ENCODE data around the gene APP.

The APP gene

GRCh38 chr21:25863031-25863430 is 307.5 kb downstream of the APP start:
- no peaks in the 10 kb centered on the region for H3K36me3 Mint-ChIP-seq
- no peaks in the 10 kb centered on the region for H3K4me1 Mint-ChIP-seq
- no peaks in the 10 kb centered on the region for H3K9me3 Mint-ChIP-seq
- no peak overlapping the region for H3K27ac Mint-ChIP-seq
- no peak for DNase-seq (ENCODE audit: low spot score in 2 of 2)
- H3K27me3 Mint-ChIP-seq = peaks cover 7% of the 10 kb centered on the region
- ATAC-seq (ENCODE audit: low read depth) = no peak
- H3K4me3 Mint-ChIP-seq = no peak overlapping the region

- no peaks in the 10 kb centered on the region for H3K4me1 Mint-ChIP-seq
- H3K9me3 Mint-ChIP-seq = no peaks in the 10 kb centered on the region
- DNase-seq (ENCODE audit: low spot score in 2 of 2) (no peak), ATAC-seq (ENCODE audit: low read depth) (peak; percentile 44)
- H3K27me3 Mint-ChIP-seq = peaks cover 9% of the 10 kb centered on the region
- no peak overlapping the region for H3K4me3 Mint-ChIP-seq
- no peaks in the 10 kb centered on the region for H3K36me3 Mint-ChIP-seq
- H3K27ac Mint-ChIP-seq = no peak overlapping the region
These were observed 308.0 kb downstream of the APP start for GRCh38 chr21:25862596-25862995.

GRCh38 chr21:25862112-25862511 is 308.5 kb downstream of the APP start:
- no peak overlapping the region for H3K27ac Mint-ChIP-seq
- no peaks in the 10 kb centered on the region for H3K9me3 Mint-ChIP-seq
- DNase-seq (ENCODE audit: low spot score in 2 of 2) = no peak

GRCh38 chr21:25859235-25859929 is 311.2 kb downstream of the APP start:
- Mint-ChIP-seq H3K27me3 (peaks cover 6% of the 10 kb centered on the region), H3K4me3 (no peak overlapping the region), H3K4me1 (no peaks in the 10 kb centered on the region), H3K9me3 (no peaks in the 10 kb centered on the region), H3K36me3 (no peaks in the 10 kb centered on the region), H3K27ac (no peak overlapping the region)
- no peak for DNase-seq (ENCODE audit: low spot score in 2 of 2)
- no peak for ATAC-seq (ENCODE audit: low read depth)

More at GRCh38 chr21:25862112-25862511, 308.5 kb downstream of the APP start:
- no peaks in the 10 kb centered on the region for H3K4me1 Mint-ChIP-seq
- H3K36me3 Mint-ChIP-seq = no peaks in the 10 kb centered on the region
- peaks cover 9% of the 10 kb centered on the region for H3K27me3 Mint-ChIP-seq
- H3K4me3 Mint-ChIP-seq = no peak overlapping the region
- ATAC-seq (ENCODE audit: low read depth) = no peak

- Mint-ChIP-seq H3K4me1 (no peaks in the 10 kb centered on the region), H3K4me3 (no peak overlapping the region), H3K27ac (no peak overlapping the region), H3K9me3 (no peaks in the 10 kb centered on the region), H3K27me3 (peaks cover 4% of the 10 kb centered on the region), H3K36me3 (no peaks in the 10 kb centered on the region)
- no peak for ATAC-seq (ENCODE audit: low read depth)
- no peak for DNase-seq (ENCODE audit: low spot score in 2 of 2)
These were observed 312.2 kb downstream of the APP start for GRCh38 chr21:25858325-25858724.

GRCh38 chr21:25857308-25858074 is 313.1 kb downstream of the APP start:
- H3K36me3 Mint-ChIP-seq = no peaks in the 10 kb centered on the region
- no peaks in the 10 kb centered on the region for H3K9me3 Mint-ChIP-seq
- H3K4me3 Mint-ChIP-seq = no peak overlapping the region
- ATAC-seq (ENCODE audit: low read depth) = no peak
- no peak for DNase-seq (ENCODE audit: low spot score in 2 of 2)
- H3K4me1 Mint-ChIP-seq = no peaks in the 10 kb centered on the region
- H3K27ac Mint-ChIP-seq = no peak overlapping the region
- peaks cover 4% of the 10 kb centered on the region for H3K27me3 Mint-ChIP-seq

GRCh38 chr21:25855576-25855975 is 315.0 kb downstream of the APP start:
- Mint-ChIP-seq H3K4me3 (no peak overlapping the region), H3K4me1 (no peaks in the 10 kb centered on the region), H3K27me3 (peaks cover 4% of the 10 kb centered on the region), H3K36me3 (no peaks in the 10 kb centered on the region), H3K9me3 (no peaks in the 10 kb centered on the region), H3K27ac (no peak overlapping the region)
- ATAC-seq (ENCODE audit: low read depth) = no peak
- no peak for DNase-seq (ENCODE audit: low spot score in 2 of 2)

- no peak overlapping the region for H3K27ac Mint-ChIP-seq
- no peak for ATAC-seq (ENCODE audit: low read depth)
- H3K36me3 Mint-ChIP-seq = peaks cover 7% of the 10 kb centered on the region
- peaks cover 11% of the 10 kb centered on the region for H3K9me3 Mint-ChIP-seq
- DNase-seq (ENCODE audit: low spot score in 2 of 2) = no peak
- H3K4me3 Mint-ChIP-seq = no peak overlapping the region
- peaks cover 3% of the 10 kb centered on the region for H3K4me1 Mint-ChIP-seq
- H3K27me3 Mint-ChIP-seq = peaks cover 2% of the 10 kb centered on the region
These were observed 320.3 kb downstream of the APP start for GRCh38 chr21:25850126-25850842.

- Mint-ChIP-seq H3K27me3 (no peaks in the 10 kb centered on the region), H3K9me3 (peaks cover 11% of the 10 kb centered on the region), H3K4me3 (no peak overlapping the region), H3K4me1 (peaks cover 6% of the 10 kb centered on the region), H3K27ac (no peak overlapping the region), H3K36me3 (peaks cover 7% of the 10 kb centered on the region)
- DNase-seq (ENCODE audit: low spot score in 2 of 2) = no peak
- ATAC-seq (ENCODE audit: low read depth) = no peak
These were observed 322.3 kb downstream of the APP start for GRCh38 chr21:25848309-25848708.

GRCh38 chr21:25845729-25846256 is 324.8 kb downstream of the APP start:
- DNase-seq (ENCODE audit: low spot score in 2 of 2) (no peak), ATAC-seq (ENCODE audit: low read depth) (no peak)
- H3K9me3 Mint-ChIP-seq = peaks cover 11% of the 10 kb centered on the region
- peaks cover 2% of the 10 kb centered on the region for H3K27me3 Mint-ChIP-seq
- H3K4me3 Mint-ChIP-seq = no peak overlapping the region
- H3K4me1 Mint-ChIP-seq = peaks cover 6% of the 10 kb centered on the region
- H3K36me3 Mint-ChIP-seq = peaks cover 7% of the 10 kb centered on the region
- H3K27ac Mint-ChIP-seq = no peak overlapping the region

- Mint-ChIP-seq H3K4me1 (peaks cover 6% of the 10 kb centered on the region), H3K4me3 (no peak overlapping the region), H3K9me3 (peaks cover 15% of the 10 kb centered on the region), H3K36me3 (peaks cover 4% of the 10 kb centered on the region), H3K27ac (no peak overlapping the region), H3K27me3 (peaks cover 13% of the 10 kb centered on the region)
- DNase-seq (ENCODE audit: low spot score in 2 of 2) (no peak), ATAC-seq (ENCODE audit: low read depth) (no peak)
These were observed 327.6 kb downstream of the APP start for GRCh38 chr21:25842925-25843324.

- Mint-ChIP-seq H3K27me3 (peaks cover 15% of the 10 kb centered on the region), H3K9me3 (peaks cover 7% of the 10 kb centered on the region), H3K4me3 (no peak overlapping the region), H3K4me1 (no peaks in the 10 kb centered on the region), H3K27ac (no peak overlapping the region), H3K36me3 (no peaks in the 10 kb centered on the region)
- no peak for ATAC-seq (ENCODE audit: low read depth)
- DNase-seq (ENCODE audit: low spot score in 2 of 2) = no peak
These were observed 331.8 kb downstream of the APP start for GRCh38 chr21:25838809-25839208.

- H3K4me3 Mint-ChIP-seq = no peak overlapping the region
- no peak for ATAC-seq (ENCODE audit: low read depth)
- no peak overlapping the region for H3K27ac Mint-ChIP-seq
- H3K27me3 Mint-ChIP-seq = peaks cover 18% of the 10 kb centered on the region
- DNase-seq (ENCODE audit: low spot score in 2 of 2) = no peak
- peaks cover 10% of the 10 kb centered on the region for H3K9me3 Mint-ChIP-seq
- peaks cover 2% of the 10 kb centered on the region for H3K36me3 Mint-ChIP-seq
- no peaks in the 10 kb centered on the region for H3K4me1 Mint-ChIP-seq
These were observed 332.9 kb downstream of the APP start for GRCh38 chr21:25837533-25838265.
